Prostate gland (tissue), 2 donors: Measurements from ENCODE around the gene SFRP2. TPM values are rescaled to one million over a fixed set of nuclear protein-coding genes. Genes with fewer than 3 reads are reported as not detected.
A peak's percentile ranks its signal among the peaks of the same experiment; 100 is the strongest.

ENCODE experiments used
- DNase-seq: peaks from one replicate; pipeline ENCODE4 v3.0.0-alpha.2; 2019; ENCODE audit warnings: low spot score
- H3K27ac ChIP-seq, 2 donors: fragments of 200-600 bp; sonication (generic); 2 replicates each; pipeline ENCODE4 v1.5.1; 2017 to 2019
- H3K27me3 ChIP-seq: fragments of 200-600 bp; sonication (generic); replicated peaks from 2 replicates; pipeline ENCODE4 v1.5.1; 2019; ENCODE audit not compliant: insufficient read depth
- H3K36me3 ChIP-seq, 2 donors: fragments of 200-600 bp; sonication (generic); 1 replicate in 1 of 2; 2 replicates in 1 of 2; pipeline versions ENCODE4 v1.5.1 to v1.8.1; 2017 to 2019
- H3K4me1 ChIP-seq: fragments of 200-600 bp; sonication (generic); replicated peaks from 2 replicates; pipeline ENCODE4 v1.5.1; 2019
- H3K4me3 ChIP-seq, 2 donors: fragments of 200-600 bp; sonication (generic); 2 replicates each; pipeline ENCODE4 v1.5.1; 2017 to 2019
- H3K9me3 ChIP-seq: fragments of 200-600 bp; sonication (generic); 2 replicates; pipeline ENCODE4 v1.5.1; 2017
- POLR2A ChIP-seq: fragments of 450-650 bp; IDR thresholded peaks from one replicate; pipeline ENCODE4 v1.6.1; 2016; ENCODE audit warnings: antibody characterized with exemption, mild to moderate bottlenecking
- POLR2AphosphoS5 ChIP-seq: sonication (generic); formaldehyde crosslinking; IDR thresholded peaks from one replicate; pipeline ENCODE4 v1.6.1; 2017; ENCODE audit warnings: antibody characterized with exemption
- WGBS: methylation state at CpG from one replicate; pipeline ENCODE4 v1.1.5; 2018; 5-methylcytosine and 5-hydroxymethylcytosine counted together
- intact Hi-C: fragments of 100-400 bp; cut with DNase I; formaldehyde crosslinking; loops from one replicate; pipeline ENCODE4 v1.14.2; 2022
- total RNA-seq, 2 donors: library from RNA; depleted of rRNA; stranded (reverse); fragments of >200 nt; gene quantifications; one replicate each; pipeline ENCODE4 v1.1.0, GENCODE V29; 2016
- TF ChIP-seq, protein P1 (sequence below), 4 experiments: fragments of 200-600 bp in 2 of 4; fragments of 450-650 bp in 2 of 4; sonication (generic) in 2 of 4; IDR thresholded peaks; 1 replicate in 3 of 4; 2 replicates in 1 of 4; pipeline ENCODE4 v1.5.1; 2016 to 2019; ENCODE audit warnings: antibody characterized with exemption in 4 of 4, mild to moderate bottlenecking in 2 of 4, moderate library complexity in 2 of 4

The SFRP2 gene
- total RNA-seq, 2 donors from 2014 or later: 3.7 to 6.1 TPM

DNA sequence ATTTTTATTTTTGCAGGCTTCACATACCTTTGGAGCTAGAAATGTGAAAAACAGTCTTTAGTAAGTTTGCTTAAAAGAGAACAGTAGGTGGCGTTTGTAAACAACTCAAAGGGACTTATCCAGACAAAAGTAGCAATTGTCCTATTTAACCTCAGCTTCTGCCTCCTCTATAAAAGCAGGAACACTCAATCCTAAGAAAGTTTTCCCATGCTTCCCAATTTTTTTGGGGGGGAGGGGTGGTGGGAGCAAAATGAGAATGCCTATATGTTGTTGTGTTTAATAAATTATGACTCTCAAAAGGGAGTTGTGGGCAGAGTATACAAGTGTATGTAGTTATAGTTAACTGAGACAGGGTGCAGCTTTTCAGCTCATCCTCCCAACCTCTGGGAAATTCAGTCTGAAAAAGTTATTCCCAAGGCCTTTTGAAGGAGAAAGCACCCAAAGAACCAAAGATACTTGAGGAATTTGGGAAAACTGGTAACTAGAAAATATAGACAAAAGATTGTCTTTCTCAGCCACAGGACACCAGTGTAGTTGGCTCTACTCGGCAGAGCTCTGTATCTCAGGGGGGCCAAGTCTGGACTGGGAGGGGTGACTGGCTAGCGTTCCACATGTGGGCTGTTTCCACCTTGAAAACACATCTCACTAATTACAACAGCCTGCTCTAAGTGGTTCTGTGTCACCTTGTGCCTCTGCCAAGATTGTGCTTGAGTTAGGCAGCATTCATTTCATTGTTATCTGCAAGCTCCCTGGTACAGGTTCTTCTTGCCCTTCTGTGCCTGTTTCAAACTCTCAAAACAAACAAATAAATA, 2.8 kb downstream of the SFRP2 start:
- no peak overlapping the region for H3K4me3 ChIP-seq
- intact Hi-C loops: no loop called here
- H3K27ac ChIP-seq: no peak overlapping the region
- WGBS: 28% methylated on average over 3 of the region's 3 CpGs
- no peak for DNase-seq
- H3K27me3 ChIP-seq: peaks cover 9% of the 10 kb centered on the region
- TF ChIP-seq, protein P1, sequence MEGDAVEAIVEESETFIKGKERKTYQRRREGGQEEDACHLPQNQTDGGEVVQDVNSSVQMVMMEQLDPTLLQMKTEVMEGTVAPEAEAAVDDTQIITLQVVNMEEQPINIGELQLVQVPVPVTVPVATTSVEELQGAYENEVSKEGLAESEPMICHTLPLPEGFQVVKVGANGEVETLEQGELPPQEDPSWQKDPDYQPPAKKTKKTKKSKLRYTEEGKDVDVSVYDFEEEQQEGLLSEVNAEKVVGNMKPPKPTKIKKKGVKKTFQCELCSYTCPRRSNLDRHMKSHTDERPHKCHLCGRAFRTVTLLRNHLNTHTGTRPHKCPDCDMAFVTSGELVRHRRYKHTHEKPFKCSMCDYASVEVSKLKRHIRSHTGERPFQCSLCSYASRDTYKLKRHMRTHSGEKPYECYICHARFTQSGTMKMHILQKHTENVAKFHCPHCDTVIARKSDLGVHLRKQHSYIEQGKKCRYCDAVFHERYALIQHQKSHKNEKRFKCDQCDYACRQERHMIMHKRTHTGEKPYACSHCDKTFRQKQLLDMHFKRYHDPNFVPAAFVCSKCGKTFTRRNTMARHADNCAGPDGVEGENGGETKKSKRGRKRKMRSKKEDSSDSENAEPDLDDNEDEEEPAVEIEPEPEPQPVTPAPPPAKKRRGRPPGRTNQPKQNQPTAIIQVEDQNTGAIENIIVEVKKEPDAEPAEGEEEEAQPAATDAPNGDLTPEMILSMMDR (IDR thresholded peaks at IDR 0.05): peak in 2 of 4 experiments; percentile 39 to 46
- TF ChIP-seq POLR2A (no peak), POLR2AphosphoS5 (no peak)
- no peaks in the 10 kb centered on the region for H3K9me3 ChIP-seq
- H3K36me3 ChIP-seq: no peaks in the 10 kb centered on the region
- no peaks in the 10 kb centered on the region for H3K4me1 ChIP-seq

DNA sequence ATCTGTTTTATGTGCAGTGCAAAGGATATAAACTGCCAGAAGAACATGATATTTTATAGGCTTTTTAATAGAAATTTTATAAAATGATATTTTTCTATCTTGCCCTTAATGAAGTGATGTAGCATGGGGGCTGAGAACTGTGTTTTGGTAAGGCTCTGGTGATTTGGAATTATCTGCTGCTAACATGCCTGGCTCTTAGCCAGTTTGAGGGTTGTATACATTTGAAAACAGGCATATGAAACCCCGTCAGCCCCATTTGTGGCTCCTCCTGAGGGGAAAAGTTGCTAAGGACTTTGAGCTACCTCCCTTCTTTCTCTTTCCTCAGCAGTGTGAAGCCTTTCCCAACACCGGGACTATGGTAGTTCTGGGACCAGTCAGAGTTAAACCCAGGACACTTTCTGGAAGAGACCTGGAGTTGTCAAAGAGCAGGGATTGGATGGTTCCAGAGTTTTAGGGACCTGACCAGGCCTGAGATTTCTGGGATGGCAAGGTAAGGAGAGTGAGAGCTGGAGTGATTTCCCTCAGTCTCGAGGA, 4.7 kb downstream of the SFRP2 start:
- WGBS: 93% methylated on average over 3 of the region's 3 CpGs
- Histone ChIP-seq H3K36me3 (no peaks in the 10 kb centered on the region), H3K27ac (no peak overlapping the region), H3K4me1 (no peaks in the 10 kb centered on the region), H3K4me3 (no peak overlapping the region), H3K27me3 (peaks cover 9% of the 10 kb centered on the region), H3K9me3 (no peaks in the 10 kb centered on the region)
- intact Hi-C loops: no loop called here
- no peak for DNase-seq
- TF ChIP-seq POLR2AphosphoS5: no peak
- no peak for TF ChIP-seq POLR2A

DNA sequence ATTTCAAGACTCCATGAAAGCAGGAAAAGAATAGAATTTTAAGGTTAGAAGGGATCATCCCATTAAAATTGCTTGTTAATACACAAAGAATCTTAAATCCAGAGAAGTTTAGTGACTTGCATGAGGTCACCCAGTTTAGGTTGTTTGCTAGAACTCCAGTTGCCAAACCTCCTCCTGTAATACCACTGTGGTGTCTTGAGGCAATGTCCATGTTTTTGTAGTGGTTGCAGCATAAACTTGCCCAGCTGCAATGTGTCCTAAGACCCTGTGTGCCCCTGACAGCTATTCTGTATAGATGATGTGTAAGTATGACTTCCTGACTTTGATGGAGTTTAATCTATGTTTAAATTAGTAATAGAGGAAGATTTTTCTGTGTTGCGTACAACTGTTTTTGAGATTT, 6.3 kb downstream of the SFRP2 start:
- TF ChIP-seq, protein P1 (IDR thresholded peaks at IDR 0.05): no peak
- TF ChIP-seq POLR2AphosphoS5: no peak
- no peak for TF ChIP-seq POLR2A
- DNase-seq: no peak
- H3K27ac ChIP-seq: no peak overlapping the region
- peaks cover under 1% of the 10 kb centered on the region for H3K27me3 ChIP-seq
- H3K4me3 ChIP-seq: no peak overlapping the region
- no peaks in the 10 kb centered on the region for H3K36me3 ChIP-seq
- no peaks in the 10 kb centered on the region for H3K9me3 ChIP-seq
- intact Hi-C loops: no loop called here
- no peaks in the 10 kb centered on the region for H3K4me1 ChIP-seq
- WGBS: 93% methylated on average over 1 of the region's 1 CpG

DNA sequence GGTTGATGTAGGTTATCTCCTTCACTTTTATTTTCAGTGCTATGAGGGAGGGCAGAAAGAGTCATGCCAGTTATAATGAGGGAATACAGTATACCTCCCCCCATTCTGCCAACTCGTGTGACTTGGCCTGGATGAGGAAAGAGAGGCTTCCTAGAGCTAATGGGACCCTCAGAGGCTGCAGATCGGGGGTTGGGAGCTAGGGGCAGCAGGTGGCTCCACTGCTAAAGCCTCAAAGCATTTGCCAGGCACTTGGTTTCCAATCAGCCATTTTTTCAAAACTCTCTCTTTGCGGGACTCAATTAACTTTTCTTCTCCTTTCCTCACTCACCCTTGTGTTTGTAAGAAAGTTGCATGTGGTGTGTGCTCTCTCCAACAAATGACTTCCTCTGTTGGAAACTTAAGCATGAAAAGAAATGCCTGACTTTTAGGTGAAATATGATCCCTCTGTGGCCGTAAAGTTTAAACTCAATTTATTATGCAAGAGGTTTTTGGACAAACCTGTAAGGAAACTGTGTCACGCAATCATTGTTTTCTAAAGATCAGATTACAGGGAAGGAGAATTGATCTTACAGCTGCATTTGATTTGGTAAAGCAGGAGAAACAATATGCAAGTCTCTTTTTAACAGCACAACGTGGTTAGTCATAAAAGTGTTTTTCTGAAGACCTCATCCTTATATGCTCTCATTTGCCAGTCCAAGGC, 7.0 kb downstream of the SFRP2 start:
- WGBS: 27% methylated on average over 6 of the region's 6 CpGs
- peak; percentile 31 for TF ChIP-seq POLR2AphosphoS5
- no peak for TF ChIP-seq POLR2A
- intact Hi-C loops: no loop called here

DNA sequence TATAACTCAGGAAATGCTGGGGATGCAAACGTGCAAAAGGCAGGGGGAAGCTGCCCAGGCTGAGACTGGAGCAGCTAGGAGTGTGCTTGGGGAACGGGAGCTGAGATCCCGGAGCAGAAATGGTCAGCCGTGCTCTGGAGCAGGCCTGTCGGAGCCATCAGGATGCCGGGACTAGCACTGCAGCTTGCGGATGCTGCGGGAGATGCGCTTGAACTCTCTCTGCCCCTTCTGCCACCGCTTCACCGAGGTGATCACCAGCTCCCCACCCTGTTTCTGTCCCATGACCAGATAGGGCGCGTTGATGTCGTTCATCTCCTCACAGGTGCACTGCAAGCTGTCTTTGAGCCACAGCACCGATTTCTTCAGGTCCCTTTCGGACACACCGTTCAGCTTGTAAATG, 7.6 kb downstream of the SFRP2 start:
- intact Hi-C loops: no loop called here
- Histone ChIP-seq H3K4me1 (no peaks in the 10 kb centered on the region), H3K9me3 (no peaks in the 10 kb centered on the region), H3K27me3 (no peaks in the 10 kb centered on the region), H3K36me3 (no peaks in the 10 kb centered on the region), H3K4me3 (no peak overlapping the region), H3K27ac (no peak overlapping the region)
- TF ChIP-seq, protein P1 (IDR thresholded peaks at IDR 0.05): no peak
- TF ChIP-seq POLR2A (no peak), POLR2AphosphoS5 (no peak)
- WGBS: 94% methylated on average over 17 of the region's 17 CpGs
- no peak for DNase-seq

More for the DNA sequence above, 7.0 kb downstream of the SFRP2 start:
- Histone ChIP-seq H3K4me3 (no peak overlapping the region), H3K27ac (no peak overlapping the region), H3K9me3 (no peaks in the 10 kb centered on the region), H3K27me3 (no peaks in the 10 kb centered on the region), H3K4me1 (no peaks in the 10 kb centered on the region), H3K36me3 (no peaks in the 10 kb centered on the region)
- DNase-seq: no peak
